Femur (tissue), 1 donor: ENCODE measurements around the gene ITGA3.
A peak's percentile ranks its signal among the peaks of the same experiment; 100 is the strongest.

ENCODE experiments used
- DNase-seq: peaks from one replicate; pipeline ENCODE4 v3.0.0-alpha.2; 2017

Gene ITGA3

GRCh38 chr17:50132104-50132794, 76.3 kb downstream of the ITGA3 start:
- no peak for DNase-seq

- no peak for DNase-seq
These were observed 77.3 kb downstream of the ITGA3 start for GRCh38 chr17:50133028-50133768.

DNA sequence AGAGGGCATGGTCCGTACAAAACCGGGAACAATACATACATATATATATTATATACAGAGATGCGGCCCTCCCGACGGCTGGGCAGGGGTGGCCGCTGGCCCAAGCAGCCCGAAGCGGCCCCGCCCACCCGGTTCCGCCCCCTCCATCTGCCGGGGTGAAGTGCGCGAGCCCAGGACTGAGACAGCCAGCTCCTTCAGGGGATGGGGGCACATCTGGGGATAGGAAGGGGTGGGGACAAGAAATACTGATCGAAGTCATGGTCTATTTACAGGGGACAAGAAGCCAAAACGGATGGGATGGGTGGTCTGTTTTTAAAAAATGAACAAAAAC, 77.8 kb downstream of the ITGA3 start:
- DNase-seq, result peak; percentile 26

DNA sequence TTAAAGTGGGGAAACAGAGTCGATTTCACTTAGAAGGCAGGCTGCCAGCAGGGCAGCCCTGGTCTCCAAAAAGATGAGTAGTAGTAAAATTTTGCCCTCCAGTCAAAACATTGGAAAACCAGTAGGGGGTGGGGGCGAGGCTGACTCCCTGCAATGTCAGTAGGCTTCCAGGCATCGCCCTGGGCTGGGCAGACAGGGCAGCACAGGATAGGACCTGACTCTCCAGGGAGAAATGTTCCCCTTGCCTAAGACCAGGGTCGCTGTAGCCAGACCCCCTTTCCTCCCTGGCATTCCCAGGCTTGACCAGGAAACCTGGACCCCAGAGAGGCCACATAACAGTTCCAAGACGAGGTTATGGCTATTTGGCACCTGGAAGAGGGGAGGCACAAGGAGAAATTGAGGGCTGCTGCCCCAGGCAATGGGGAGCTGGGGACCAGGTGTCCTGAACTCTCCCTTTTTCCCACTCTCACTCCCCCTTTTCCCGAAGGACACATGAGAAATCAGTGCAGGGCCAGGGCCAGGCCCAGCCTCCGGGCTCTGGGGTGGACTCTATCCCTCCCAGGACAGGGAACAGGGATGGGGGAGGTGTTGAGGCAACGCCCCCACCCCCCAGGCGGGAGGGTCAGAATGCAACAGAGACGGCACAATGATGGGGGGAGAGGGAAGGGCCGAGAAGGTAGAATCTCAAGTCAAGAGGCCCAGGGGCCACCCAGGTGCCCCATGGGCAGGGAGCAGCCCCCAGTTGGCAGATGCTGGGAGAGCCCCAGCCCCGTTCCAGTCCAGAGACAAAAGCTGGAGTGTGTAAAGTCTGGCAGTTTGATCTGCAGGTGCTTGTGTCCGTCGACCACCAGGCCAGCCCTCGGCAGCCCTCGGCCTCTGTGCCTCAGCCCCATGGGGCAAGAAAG, 78.5 kb downstream of the ITGA3 start:
- no peak for DNase-seq

GRCh38 chr17:50135316-50136095, 79.6 kb downstream of the ITGA3 start:
- no peak for DNase-seq

- DNase-seq, result no peak
These were observed 80.3 kb downstream of the ITGA3 start for GRCh38 chr17:50136096-50136687.

- no peak for DNase-seq
These were observed 81.1 kb downstream of the ITGA3 start for GRCh38 chr17:50137042-50137441.

DNA sequence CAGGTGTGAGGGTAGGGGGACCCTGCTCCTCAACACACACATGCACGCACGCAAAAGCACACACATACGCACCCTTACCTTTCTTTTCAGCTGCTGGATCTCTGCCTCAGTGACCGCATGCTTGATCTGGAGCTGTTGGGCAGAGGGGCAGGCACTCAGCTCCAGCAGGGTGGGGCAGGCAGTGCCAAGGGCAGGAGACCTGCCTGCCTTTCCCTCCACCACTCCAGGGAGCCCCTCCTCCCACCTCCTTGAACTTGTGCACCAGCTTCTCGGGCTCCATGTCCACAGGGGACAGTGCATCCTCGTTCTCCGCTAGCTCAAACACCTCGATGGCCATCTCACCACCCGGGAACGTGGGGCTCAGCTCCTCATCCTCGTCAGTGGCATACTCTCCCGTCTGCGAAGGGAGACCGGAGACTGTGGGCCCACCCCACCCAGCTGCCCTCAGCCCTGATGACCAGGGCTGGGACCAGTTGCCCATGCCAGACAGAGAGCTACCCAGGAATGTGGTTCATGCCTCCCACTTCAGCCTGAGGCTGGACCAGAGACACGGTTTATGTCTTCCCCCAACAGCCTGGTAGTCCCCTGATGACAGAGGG, 83.4 kb downstream of the ITGA3 start:
- DNase-seq, result no peak
